AG04450 (cell line): ENCODE results near the gene SSTR1. TPM values are rescaled to one million over a fixed set of nuclear protein-coding genes. Genes with fewer than 3 reads are reported as not detected.

Experiments
- CTCF ChIA-PET: fragments of 300-600, 350-600 bp; formaldehyde crosslinking; extraction: SDS; loops from one replicate; lab custom pipeline; 2022; ENCODE audit warnings: antibody characterized with exemption, inconsistent platforms; lab: Charles Lee
- POLR2A ChIA-PET: fragments of 350-600 bp; formaldehyde crosslinking; extraction: SDS; loops from one replicate; lab custom pipeline; 2021; ENCODE audit warnings: antibody characterized with exemption, inconsistent platforms; lab: Yijun Ruan, JAX
- DNase-seq: peaks from one replicate; pipeline ENCODE4 v3.0.0-alpha.2; 2011; ENCODE audit warnings: low read depth, low spot score
- H3K27ac ChIP-seq: one replicate; pipeline ENCODE4 v1.5.1; 2012; ENCODE audit warnings: low read depth, low read length, control low read depth
- H3K27me3 ChIP-seq: one replicate; pipeline ENCODE4 v1.6.0; 2012; ENCODE audit warnings: low read length; ENCODE audit not compliant: control insufficient read depth, insufficient read depth
- H3K4me3 ChIP-seq: 2 replicates; pipeline ENCODE4 v1.5.1; 2011; ENCODE audit warnings: mild to moderate bottlenecking, low read depth, low read length, control low read depth
- H3K9me3 ChIP-seq: 2 replicates; pipeline ENCODE4 v1.5.1; 2012; ENCODE audit warnings: low read length; ENCODE audit not compliant: control insufficient read depth, insufficient read depth
- CTCF ChIP-seq: IDR thresholded peaks from 2 replicates; pipeline ENCODE4 v1.5.1; 2011; ENCODE audit warnings: low read depth, low read length, control low read depth, inconsistent platforms
- polyA plus RNA-seq: library from polyadenylated mRNA; depleted of rRNA; stranded (reverse); fragments of >200 nt; gene quantifications from 2 replicates; pipeline ENCODE4 v1.2.3, GENCODE V29; 2011

The SSTR1 gene
- polyA plus RNA-seq, 1 experiment: 1.2 TPM

GRCh38 chr14:38175658-38176057 is 32.0 kb upstream of the SSTR1 start:
- no peak for TF ChIP-seq CTCF
- ChIA-PET POLR2A (no interaction called here), CTCF (no interaction called here)

GRCh38 chr14:38176379-38176778 is 31.3 kb upstream of the SSTR1 start:
- DNase-seq: no peak
- no peak for TF ChIP-seq CTCF
- Histone ChIP-seq H3K4me3 (no peak overlapping the region), H3K27me3 (no peaks in the 10 kb centered on the region), H3K27ac (no peak overlapping the region), H3K9me3 (no peaks in the 10 kb centered on the region)
- ChIA-PET CTCF (interaction anchor here (1.0 kb wide), 1 partner anchor 22 kb away, joined by 7 read pairs; no protein-coding TSS in a partner anchor), POLR2A (no interaction called here)

More at GRCh38 chr14:38175658-38176057, 32.0 kb upstream of the SSTR1 start:
- no peak overlapping the region for H3K4me3 ChIP-seq
- H3K27ac ChIP-seq: no peak overlapping the region
- no peaks in the 10 kb centered on the region for H3K9me3 ChIP-seq
- H3K27me3 ChIP-seq: no peaks in the 10 kb centered on the region
- DNase-seq: no peak

- Histone ChIP-seq H3K27ac (no peak overlapping the region), H3K27me3 (no peaks in the 10 kb centered on the region), H3K4me3 (no peak overlapping the region), H3K9me3 (no peaks in the 10 kb centered on the region)
- no peak for TF ChIP-seq CTCF
- POLR2A ChIA-PET: no interaction called here
- no peak for DNase-seq
- CTCF ChIA-PET: interaction anchor here (3.3 kb wide), 1 partner anchor 13 kb away, joined by 13 read pairs; no protein-coding TSS in a partner anchor
Observed at GRCh38 chr14:38184132-38184531, 23.6 kb upstream of the SSTR1 start.

GRCh38 chr14:38185671-38186070 is 22.0 kb upstream of the SSTR1 start:
- no peak overlapping the region for H3K27ac ChIP-seq
- CTCF ChIA-PET: interaction anchor here (2.2 kb wide), 1 partner anchor 12 kb away, joined by 18 read pairs; no protein-coding TSS in a partner anchor
- no peak for DNase-seq
- no peak overlapping the region for H3K4me3 ChIP-seq
- no peaks in the 10 kb centered on the region for H3K27me3 ChIP-seq
- POLR2A ChIA-PET: no interaction called here
- no peaks in the 10 kb centered on the region for H3K9me3 ChIP-seq
- no peak for TF ChIP-seq CTCF

GRCh38 chr14:38186216-38186615 is 21.5 kb upstream of the SSTR1 start:
- Histone ChIP-seq H3K27me3 (no peaks in the 10 kb centered on the region), H3K9me3 (no peaks in the 10 kb centered on the region), H3K27ac (no peak overlapping the region), H3K4me3 (no peak overlapping the region)
- ChIA-PET CTCF (interaction anchor here (2.2 kb wide), 1 partner anchor 11 kb away, joined by 18 read pairs; no protein-coding TSS in a partner anchor), POLR2A (no interaction called here)
- TF ChIP-seq CTCF: no peak
- no peak for DNase-seq
